UCSD-AML1 (cell line): ENCODE data around the gene ATP8B3.
"Not testable (repeated sequence)": the region's sequence is repeated elsewhere in the genome, so short reads cannot be mapped to it uniquely, and the experiment has no call there.

ENCODE experiments used
- DNase-seq: peaks from one replicate; lab custom pipeline; 2025; ENCODE audit not compliant: unreplicated experiment; lab: John Stamatoyannopoulos, UW

The ATP8B3 gene

DNA sequence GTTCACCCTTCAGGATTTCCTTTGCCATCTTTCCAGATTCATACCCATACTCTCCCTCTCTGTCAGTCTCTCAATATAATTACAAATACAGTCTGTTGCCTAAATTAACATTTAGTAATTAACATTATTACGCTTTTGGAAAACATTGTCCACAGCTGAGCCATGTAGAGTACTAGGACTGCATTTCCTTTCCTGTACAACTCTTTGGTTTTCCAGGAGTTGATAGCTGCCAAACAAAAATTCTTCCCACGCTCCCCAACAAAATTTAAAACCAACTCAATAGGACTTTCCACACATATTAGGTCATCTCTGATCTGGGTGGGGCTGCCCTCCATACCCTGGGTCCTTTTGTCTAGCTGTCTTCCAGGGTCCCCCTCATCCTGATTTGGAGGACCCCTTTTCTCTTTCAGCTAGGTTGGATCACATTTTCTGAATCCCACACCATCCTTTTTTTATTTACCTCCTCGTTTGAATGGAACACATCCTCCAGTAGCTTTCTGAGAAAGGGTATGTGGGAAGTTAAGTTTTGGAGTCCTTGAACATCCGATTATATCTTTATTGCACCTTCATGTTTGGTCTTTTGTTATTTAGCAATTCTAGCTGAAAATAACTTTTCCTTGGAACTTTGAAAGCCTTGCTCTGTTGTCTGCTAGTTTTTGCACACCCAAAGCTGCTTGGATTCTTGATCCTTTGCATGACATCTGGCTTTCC is 41.1 kb downstream of the ATP8B3 start:
- no peak for DNase-seq

DNA sequence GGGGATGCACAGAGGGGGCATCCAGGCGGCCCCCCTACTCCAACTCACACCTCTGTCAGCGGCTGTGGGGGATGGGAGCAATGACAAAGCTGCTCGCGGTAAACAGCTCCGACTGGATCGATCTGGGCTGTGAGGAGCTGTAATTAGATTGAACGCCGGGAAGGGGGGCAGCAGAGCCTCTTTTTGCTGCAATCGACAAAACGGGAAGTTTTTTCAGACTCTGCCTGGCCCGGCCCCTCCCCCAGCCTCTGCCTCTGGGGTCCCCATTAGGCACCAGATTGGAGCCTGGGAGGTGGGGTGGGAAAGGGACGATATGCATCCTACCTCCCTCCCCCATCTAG is 42.5 kb downstream of the ATP8B3 start:
- no peak for DNase-seq

- no peak for DNase-seq
Measured at GRCh38 chr19:1768918-1769644, 43.0 kb downstream of the ATP8B3 start.

GRCh38 chr19:1768248-1768647 is 43.8 kb downstream of the ATP8B3 start:
- DNase-seq = peak; percentile 54

DNA sequence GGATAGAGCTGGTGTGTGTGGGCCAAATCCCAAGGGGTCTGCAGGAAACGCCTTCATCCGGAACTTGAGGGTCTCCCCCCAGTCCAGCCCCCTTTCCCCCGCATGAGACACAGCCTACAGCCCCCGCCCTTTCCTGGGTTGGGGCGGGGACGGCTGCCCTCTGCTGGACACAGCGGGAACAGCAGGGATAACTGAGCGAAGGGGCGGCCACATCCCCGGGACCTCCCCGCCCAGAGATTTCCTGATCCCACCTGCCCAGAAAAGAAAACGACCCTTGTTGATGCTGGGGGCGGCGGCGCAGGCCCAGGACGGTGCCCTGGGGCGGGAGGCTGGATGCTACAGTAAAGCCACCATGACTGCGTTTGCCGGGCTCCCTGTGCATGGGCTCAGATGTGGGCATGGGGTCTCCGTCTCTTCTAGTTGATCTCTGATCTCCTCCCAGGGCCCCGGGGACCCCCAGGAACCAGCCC is 44.6 kb downstream of the ATP8B3 start:
- peak; percentile 61 for DNase-seq

DNA sequence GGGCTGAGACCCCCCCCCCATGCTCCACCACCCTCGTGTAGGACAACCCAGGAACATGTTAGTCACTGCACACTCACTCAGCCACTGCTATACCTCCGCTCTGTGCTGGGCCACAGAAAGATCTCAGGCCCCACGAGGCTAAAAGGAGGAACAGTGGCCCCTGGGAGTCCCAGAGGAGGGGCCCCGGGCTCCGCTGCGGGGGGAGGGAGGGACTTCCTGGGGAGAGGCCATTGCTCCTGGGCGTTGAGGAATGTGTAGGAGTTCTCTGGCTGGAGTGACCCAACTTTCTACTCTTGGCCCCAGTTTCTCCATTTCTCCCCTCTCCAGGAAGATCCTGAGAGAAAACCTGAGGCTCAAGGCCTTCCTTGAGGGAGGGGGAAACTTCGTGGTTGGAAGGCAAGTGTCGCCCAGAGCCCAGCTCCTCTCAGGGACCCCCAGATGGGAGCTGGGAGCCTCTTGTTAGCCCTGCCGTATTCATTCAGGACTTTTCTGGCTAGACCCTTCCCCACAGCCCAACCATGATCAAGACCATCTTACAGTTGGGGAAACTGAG is 45.2 kb downstream of the ATP8B3 start:
- DNase-seq = peak; percentile 69

- no peak for DNase-seq
Measured at GRCh38 chr19:1765904-1766799, 45.9 kb downstream of the ATP8B3 start.

DNA sequence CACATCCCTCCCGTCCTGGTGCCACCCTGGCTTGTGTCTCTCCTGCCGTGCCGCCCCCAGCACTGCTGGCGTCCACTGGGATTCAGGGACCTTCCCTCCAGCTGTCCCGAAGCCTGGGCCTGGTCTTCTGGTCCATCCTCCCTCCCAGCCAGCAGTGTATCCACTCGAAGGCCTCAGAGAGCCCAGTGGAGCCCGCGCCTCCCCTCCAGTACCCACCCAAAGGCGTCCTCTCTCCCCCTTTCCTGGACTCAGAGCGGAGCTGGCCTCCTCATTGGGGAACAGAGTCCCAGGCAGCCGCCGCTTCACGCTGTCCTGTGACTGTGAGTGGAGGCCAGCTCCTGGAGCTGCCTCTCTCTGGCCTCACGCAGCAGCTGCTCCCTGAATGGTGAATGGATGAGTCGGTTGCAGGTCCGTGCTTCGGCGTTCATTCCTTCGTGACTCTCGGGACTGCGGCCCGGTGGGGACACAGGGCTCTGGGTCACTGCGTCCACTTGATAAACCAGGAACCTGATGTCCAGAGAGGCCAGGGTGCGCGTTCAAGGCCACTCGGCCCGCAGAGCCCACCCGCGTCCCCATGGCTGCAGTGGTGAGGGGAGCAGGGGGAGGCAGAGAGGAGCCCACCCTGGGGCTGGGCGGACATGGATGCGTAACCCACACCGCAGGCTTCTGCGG is 46.7 kb downstream of the ATP8B3 start:
- no peak for DNase-seq

DNA sequence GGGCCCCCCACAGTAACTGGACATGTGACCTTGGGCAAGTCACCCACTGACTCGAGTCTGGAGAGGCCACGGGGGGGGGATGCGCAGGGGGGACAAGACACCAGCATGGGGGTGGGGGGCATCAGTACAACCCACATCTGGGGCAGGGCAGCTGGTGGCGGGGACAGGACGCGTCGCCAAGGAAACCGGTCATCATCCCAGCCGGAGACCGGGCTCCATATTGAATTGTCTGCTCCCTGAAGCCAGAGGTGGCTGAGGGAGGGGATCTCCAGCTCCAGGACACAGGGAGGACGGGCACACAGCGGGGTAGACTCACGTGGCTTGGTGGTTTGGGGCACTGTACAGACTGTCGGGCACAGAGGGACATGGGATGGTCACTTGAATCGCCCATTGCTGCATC is 47.3 kb downstream of the ATP8B3 start:
- no peak for DNase-seq

DNA sequence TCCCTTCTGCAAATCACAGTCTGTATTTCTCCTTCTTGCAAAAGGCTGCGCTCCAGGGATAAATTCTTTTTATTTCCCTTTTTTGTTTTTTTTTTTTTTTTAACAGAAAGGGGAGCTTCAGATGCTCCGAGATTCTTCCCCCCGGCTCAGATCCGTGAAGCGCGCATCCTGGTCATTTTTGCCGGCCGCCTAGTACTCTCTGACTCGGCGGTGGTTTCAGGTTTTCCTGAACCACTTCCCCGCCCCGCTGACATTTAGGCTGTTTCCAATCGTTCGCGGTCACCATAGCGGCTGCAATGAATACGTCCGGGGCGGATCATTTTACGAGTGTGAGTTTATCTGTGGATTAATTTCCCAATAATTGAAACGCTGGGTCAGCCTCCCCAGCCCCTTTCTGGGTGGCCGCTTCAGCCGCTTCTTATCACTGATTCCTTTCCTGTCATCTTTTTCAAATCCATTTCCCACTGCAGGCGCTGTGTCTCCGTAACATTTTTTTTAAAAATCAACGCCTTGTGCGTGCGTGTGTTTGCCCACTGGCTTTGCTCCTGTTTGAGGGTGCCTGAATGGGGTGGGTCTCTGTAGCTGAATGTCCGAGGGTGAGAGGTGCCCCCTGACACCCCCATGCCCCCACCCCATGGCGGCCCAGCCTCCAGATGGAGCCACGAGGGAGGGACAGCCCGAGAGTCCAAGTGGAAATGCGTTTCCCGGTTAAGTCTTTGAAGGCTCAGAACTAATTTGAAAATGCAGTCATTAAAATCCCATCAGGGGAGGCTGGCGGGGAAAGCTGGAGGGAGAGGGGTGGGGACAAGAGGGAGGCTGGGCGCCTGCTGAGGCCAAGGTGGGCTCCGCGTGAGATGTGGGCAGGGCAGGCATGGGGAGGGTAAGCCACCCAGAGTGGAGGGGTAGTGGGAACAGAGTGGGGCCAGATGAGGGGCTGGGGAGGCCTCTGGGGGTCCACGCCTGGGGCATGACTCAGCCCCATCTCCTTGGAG is 48.1 kb downstream of the ATP8B3 start:
- no peak for DNase-seq

DNA sequence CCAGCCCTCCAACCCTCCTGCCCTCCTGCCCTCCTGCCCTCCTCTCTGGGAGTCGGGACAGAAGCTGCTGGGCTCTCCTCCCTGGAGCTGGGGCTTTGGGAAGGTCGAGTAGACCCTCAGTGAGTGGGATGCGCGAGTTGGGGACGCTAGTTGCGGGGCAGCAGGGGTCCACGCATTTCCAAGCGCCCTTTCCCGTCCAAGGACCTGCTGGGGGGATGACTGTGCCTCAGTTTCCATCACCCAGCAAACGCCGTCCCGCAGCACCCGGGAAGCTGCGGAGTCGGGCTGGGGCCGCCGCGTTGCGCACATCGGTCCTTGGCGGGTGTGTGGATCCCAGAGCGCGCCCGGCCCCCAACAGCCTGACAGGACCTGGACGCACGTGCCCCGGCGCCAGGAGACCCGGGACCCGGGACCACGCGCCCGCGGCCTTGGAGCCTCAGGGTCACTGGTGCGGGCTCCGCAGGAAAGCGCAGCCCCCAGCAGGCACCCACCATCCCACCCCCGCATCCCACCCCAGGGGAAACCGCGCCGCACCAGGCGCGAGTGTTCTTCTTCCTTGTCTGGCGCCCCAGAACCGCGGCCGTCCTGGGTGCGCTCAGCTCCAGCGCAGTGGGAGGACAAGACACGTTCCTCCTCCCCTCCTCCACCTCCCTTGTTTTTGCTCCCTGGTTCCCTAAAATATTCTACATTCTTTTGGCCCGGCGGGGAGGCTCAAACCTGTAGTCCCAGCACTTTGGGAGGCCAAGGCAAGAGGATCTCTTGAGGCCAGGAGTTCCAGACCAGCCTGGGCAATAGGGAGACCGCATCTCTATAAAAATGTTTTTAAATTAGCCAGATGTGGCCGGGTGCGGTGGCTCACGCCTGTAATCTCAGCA is 49.6 kb downstream of the ATP8B3 start:
- no peak for DNase-seq

- DNase-seq = no peak
Measured at GRCh38 chr19:1761528-1762242, 50.4 kb downstream of the ATP8B3 start.

DNA sequence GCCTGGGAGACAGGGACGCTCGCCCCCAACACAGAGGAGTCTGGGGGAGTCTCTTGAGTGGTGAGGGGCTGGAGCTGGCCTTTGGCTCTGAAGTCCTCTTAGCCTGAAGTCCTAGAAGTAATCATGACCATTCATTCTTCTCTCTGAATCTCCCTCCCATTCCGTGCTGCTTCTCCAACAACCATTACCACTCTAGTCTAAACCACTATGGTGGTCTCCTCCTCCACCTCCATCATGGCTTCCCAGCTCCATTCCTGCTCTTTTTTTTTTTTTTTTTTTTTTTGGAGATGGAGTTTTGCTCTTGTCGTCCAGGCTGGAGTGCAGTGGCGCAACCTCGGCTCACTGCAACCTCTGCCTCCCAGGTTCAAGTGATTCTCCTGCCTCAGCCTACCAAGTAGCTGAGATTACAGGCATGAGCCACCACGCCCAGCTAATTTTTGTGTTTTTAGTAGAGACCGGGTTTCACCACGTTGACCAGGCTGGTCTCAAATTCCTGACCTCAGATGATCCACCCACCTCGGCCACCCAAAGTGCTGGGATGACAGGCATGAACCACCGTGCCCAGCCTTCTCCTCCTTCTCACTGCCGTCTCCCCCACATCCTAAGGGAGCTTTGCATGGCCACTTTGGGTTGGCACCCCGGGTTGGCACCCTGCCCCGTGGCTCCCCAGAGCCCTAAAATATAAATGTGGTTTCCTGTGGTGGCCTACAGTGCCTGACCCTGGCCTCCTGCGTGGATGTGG is 51.1 kb downstream of the ATP8B3 start:
- not testable (repeated sequence) for DNase-seq

- DNase-seq = no peak
Measured at GRCh38 chr19:1760020-1760419, 52.1 kb downstream of the ATP8B3 start.

DNA sequence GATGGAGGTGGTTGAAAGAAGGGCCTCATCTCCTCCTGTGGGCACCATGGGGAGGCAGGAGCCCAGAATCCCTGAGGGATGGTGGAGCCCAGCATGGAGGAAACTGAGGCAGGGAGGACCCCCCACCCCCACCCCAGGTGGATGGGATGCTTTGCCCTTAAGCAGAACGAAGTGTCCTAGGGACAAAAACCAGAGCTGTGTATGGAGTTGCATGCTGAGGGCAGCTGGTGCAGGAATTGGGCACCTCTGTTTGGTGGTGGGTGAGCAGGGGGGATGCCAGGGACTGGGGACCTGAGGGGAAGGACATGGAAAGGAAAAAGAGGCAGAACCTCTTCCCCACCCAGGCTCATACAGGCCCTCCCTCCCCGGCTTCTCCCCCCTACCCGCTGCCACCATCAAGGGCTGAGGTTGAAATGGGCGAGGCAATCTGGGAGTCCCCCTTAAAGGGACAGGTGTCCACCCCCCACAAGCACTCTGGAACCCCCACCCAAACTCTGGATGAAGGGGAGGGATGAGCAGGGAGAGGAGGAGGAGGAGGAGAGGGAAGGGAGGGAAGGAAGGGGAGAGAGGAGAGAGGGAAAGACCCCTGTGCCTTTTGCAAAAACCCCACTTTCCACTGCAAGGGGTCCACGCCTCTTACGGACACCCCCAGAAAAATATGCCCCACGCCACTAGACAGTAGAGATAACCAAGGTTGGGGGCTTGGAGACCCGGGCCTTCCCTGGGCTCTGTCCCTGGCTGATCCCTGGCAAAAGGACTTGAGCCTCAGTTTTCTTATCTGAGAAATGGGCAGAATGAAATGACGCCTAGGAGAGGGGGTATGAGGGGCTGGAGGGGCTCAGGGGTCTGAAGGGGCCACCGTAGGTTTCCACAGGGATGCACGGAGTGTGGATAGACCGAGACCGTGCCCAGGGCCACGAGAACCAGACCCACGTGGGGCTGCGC is 52.8 kb downstream of the ATP8B3 start:
- DNase-seq = no peak

DNA sequence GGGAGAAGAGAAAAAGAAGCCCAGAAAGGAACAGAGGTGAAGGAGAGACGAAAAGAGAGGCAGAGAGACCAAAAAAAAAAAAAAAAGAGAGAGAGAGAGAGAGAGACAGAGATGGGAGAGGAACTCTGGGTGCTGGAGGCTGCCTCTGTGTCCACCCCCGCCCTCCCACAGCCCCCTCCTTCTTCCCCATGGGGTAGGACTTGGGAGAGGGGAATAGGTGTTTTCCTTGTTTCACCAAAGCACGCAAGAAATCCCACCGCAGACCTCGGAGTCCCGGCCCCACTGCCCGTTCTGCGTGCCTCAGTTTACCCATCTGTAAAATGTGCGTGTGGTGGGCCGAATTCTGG is 53.9 kb downstream of the ATP8B3 start:
- no peak for DNase-seq
